Mononuclear cell (primary cell): ENCODE measurements around the gene RHO. TPM values are rescaled to one million over a fixed set of nuclear protein-coding genes. Genes with fewer than 3 reads are reported as not detected.
"Not testable (repeated sequence)": the region's sequence is repeated elsewhere in the genome, so short reads cannot be mapped to it uniquely, and the experiment has no call there.

ENCODE experiments used
- H3K27me3 ChIP-seq: 2 replicates; pipeline ENCODE4 v1.6.0; 2011; ENCODE audit warnings: low read length, control low read depth; ENCODE audit not compliant: insufficient read depth
- H3K4me1 ChIP-seq: 2 replicates; pipeline ENCODE4 v1.5.1; 2011; ENCODE audit warnings: mild to moderate bottlenecking, low read length, control low read depth; ENCODE audit not compliant: insufficient read depth
- H3K4me3 ChIP-seq: 2 replicates; pipeline ENCODE4 v1.5.1; 2011; ENCODE audit warnings: mild to moderate bottlenecking, low read length, moderate library complexity
- H3K9me3 ChIP-seq: 2 replicates; pipeline ENCODE4 v1.5.1; 2011; ENCODE audit warnings: low read depth, mild to moderate bottlenecking, control low read depth, low read length
- total RNA-seq: library from RNA; depleted of rRNA; stranded (reverse); fragments of >200 nt; gene quantifications from one replicate; pipeline ENCODE4 v1.2.3, GENCODE V29; 2012

The RHO gene
- 0.10 TPM for total RNA-seq

DNA sequence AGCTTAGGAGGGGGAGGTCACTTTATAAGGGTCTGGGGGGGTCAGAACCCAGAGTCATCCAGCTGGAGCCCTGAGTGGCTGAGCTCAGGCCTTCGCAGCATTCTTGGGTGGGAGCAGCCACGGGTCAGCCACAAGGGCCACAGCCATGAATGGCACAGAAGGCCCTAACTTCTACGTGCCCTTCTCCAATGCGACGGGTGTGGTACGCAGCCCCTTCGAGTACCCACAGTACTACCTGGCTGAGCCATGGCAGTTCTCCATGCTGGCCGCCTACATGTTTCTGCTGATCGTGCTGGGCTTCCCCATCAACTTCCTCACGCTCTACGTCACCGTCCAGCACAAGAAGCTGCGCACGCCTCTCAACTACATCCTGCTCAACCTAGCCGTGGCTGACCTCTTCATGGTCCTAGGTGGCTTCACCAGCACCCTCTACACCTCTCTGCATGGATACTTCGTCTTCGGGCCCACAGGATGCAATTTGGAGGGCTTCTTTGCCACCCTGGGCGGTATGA is at the start of gene RHO:
Gene RHO (plus strand): TSS at position 51 of the 512 bp plus-strand sequence. CDS start 95 bp downstream, at position 146.
- Histone ChIP-seq H3K9me3 (no peaks in the 10 kb centered on the region), H3K4me3 (no peak within 1 kb of the TSS), H3K27me3 (no peaks in the 10 kb centered on the region), H3K4me1 (peaks cover 35% of the 10 kb centered on the region)

DNA sequence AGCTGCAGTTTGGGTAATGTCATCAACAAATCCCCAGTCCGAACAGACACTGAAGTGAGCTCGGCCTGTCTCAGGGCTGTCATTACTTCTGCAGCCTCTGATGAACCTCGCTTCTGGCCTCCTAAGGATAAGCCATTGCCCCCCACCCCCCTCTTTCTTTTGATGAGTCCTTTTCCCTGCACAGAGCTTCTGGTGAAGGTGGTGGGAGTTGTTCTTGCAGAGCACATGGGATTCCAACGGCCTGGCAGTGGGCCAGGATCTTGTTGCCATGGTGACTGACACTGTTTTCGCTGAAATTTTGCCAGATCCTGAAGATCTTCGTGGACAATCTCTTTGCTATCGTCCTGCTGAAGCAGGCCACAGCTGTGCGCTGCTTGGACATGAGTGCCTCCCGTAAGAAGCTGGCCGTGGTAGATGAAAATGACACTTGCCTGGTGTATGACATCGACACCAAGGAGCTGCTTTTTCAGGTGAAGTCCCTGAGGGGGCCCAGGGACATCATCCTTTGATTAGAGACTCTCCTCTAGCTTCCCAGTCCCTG is 47.1 kb upstream of the RHO start:
- not testable (repeated sequence) for H3K4me3 ChIP-seq, H3K9me3 ChIP-seq, H3K27me3 ChIP-seq
- peaks cover 17% of the 10 kb centered on the region for H3K4me1 ChIP-seq

DNA sequence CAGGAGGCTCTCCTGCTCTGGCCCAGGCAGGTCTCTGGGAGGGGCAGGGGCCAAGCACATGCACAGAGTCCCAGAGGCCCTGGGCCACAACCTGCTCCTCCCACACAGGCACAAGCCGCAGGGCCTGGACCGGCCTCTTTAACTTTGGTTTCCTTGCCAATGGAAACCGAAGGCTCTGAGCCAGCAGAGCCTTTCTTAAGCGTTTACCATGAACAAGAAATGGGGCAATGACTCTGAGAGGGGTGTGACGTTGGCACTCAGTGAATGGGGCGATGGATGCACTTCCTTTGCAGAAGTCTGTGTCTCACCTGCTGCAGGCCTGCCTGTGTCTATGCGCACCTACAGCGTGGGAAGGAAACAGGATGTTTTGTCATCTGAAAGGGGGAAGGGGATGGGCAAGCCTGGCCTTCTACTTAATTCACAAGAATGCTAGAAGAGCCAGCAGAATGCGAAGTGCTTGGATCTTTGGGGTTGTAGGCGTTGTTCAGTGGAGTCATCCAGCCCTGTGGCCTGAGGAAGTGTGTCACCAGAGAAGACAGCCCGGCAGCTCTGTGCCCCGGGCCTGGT is 46.6 kb upstream of the RHO start:
- Histone ChIP-seq H3K4me1 (peaks cover 23% of the 10 kb centered on the region), H3K27me3 (no peaks in the 10 kb centered on the region), H3K9me3 (no peaks in the 10 kb centered on the region), H3K4me3 (no peak overlapping the region)

DNA sequence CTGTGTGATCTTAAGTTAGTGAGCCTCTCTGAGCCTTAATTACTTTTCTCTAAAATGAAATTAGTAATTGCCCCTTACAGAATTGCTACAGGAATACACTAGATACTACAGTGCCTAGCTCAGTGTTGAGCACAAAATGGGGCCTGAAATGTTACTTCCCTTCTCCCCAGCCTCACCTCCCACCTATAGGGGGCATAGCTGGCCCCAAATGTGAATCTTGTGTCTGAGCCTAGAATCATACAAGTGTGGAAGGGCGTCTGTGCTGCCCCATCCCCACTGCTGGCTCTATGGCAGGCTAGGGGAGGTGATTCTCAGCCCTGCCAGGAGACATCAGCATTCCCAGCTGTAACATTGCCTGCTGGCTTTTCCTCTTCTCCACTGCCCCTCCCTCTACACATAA is 45.7 kb upstream of the RHO start:
- H3K27me3 ChIP-seq, result no peaks in the 10 kb centered on the region
- no peak overlapping the region for H3K4me3 ChIP-seq
- peaks cover 29% of the 10 kb centered on the region for H3K4me1 ChIP-seq

DNA sequence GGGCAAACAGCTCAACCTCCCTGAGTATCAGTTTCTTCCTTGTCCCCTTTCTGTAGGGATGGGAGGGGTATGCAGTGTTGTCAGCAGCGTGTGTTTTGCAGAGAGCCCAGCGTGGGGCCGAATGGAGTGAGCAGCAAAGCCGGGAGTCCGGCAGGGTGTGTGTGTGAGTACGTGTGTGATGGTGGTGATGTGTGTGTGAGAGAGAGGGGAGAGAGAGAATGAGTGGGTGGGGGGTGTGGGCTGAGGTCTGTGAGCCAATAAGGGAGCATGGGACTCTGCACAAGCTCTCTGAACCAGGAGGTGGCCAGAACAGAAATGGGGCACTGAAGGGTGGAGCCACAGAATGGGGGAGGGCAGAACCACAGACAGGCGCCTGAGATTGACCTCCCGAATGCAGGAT is 44.6 kb upstream of the RHO start:
- Histone ChIP-seq H3K4me1 (peaks cover 33% of the 10 kb centered on the region), H3K4me3 (no peak overlapping the region), H3K9me3 (no peaks in the 10 kb centered on the region), H3K27me3 (no peaks in the 10 kb centered on the region)

More for the DNA sequence above, 45.7 kb upstream of the RHO start:
- no peaks in the 10 kb centered on the region for H3K9me3 ChIP-seq

DNA sequence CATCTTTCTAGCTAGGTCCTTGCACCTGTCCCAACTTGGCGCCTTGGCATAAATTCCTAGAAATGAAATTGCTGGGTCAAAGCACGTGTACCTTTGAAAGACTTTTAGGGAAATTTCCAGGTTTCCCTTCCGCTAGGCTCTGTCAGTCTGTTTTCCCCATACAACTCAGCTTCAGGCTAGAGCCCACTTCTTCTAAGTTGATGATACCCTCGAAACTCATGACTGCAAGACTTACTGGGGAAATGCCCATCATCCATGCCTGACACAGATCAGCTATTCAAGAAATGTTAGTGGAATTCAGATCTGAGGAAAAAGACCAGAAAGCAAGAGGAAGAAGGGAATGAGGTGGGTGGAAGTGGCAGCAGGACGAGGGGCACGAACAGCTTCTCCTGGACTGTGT is 43.3 kb upstream of the RHO start:
- peaks cover 45% of the 10 kb centered on the region for H3K4me1 ChIP-seq
- not testable (repeated sequence) for H3K4me3 ChIP-seq, H3K27me3 ChIP-seq, H3K9me3 ChIP-seq

DNA sequence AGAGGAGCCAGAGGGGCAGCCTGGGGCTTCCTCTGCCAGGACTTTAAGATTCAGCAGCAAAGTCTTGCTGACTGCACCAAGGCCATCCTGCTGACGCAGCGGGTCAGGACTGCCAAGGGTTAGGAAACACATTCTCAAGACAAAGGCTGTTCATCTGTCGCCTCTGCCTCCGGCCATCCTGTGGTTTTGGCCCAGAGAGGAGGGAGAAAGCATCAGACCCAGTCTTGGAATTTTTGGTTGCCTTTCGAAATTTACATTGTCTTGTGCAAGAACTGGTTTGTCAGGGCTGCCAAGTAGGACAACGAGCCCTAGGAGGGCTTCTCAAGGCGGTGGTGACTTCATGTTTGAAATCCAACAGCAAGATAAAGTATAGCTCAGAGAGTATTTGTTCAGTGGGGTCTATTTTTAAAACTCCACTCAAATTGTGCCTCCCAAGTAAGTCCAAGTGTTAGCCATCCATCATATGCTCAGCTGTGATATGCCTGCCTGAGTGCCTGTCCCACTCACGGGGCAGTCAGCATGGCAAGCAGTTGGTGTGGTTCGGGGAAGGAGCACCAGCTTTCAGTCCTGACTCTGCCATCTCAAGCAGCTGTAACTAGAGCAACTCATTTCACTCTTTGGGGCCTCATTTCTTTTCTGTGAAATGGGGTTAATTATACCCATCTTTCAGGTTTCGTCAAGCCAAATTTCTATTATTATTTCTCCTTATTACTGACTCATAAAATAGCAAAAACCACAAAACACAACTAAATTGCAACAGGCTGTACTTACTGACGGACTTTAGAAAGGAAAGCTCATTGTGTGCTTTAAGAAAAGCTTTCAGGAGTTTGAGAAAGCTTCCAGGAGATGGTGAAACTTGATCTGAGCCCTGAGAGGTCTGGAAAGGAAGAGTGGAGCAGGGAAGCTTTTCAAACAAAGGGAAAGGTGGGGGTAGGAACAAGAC is 42.4 kb upstream of the RHO start:
- Histone ChIP-seq H3K9me3 (no peaks in the 10 kb centered on the region), H3K27me3 (no peaks in the 10 kb centered on the region), H3K4me3 (no peak overlapping the region), H3K4me1 (peaks cover 53% of the 10 kb centered on the region)

DNA sequence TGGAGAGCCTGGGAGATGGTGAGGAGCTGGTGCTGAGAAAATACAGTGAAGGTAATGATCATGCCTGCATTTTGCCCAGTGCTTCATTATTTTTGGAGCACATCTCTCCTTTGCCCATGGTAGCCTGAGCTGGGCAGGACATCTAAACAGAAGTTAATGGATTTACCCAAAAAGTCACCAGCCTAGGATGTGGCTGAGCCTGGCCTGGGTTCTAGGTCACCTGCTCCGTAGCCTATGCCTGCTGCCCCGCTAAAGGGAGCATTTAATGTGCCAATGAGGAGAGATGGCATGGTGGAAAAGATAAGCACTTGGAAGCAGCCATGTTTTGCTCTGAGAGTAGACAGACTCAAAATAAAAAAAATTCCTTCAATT is 41.8 kb upstream of the RHO start:
- Histone ChIP-seq H3K27me3 (no peaks in the 10 kb centered on the region), H3K4me1 (peaks cover 51% of the 10 kb centered on the region), H3K4me3 (no peak overlapping the region), H3K9me3 (no peaks in the 10 kb centered on the region)

DNA sequence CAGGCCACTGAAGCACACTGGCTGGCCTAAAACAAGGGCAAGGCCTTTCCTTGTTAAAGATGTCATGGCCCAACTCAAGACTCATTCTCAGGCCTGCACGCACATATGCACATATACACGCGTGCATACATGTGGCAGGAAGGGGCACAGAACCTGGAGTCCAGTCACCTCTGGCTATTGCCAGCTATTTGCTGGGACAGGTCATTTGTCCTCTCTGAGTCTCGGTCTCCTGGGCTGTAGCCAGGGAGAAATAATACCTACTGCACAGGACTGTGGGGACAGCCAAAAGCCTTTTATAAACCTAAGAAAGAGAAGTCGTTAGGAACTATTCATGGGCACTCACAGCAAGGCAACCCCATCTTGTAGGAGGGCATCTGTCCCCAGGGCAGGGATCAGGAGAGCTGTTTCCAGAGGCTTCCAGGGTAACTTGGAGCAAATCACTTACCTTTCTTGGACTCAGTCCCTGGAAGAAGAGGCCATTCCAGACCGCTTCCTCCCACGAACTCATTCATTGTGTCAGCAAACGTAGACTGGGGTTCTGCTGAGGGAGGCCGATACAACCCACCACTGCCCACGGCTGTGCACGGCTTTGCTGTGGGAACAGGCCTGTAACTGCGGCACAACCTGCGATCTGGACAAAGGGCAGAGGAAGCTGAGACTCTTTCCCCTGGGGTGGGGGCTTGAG is 41.1 kb upstream of the RHO start:
- Histone ChIP-seq H3K9me3 (no peaks in the 10 kb centered on the region), H3K4me1 (peaks cover 50% of the 10 kb centered on the region), H3K27me3 (no peaks in the 10 kb centered on the region), H3K4me3 (no peak overlapping the region)

DNA sequence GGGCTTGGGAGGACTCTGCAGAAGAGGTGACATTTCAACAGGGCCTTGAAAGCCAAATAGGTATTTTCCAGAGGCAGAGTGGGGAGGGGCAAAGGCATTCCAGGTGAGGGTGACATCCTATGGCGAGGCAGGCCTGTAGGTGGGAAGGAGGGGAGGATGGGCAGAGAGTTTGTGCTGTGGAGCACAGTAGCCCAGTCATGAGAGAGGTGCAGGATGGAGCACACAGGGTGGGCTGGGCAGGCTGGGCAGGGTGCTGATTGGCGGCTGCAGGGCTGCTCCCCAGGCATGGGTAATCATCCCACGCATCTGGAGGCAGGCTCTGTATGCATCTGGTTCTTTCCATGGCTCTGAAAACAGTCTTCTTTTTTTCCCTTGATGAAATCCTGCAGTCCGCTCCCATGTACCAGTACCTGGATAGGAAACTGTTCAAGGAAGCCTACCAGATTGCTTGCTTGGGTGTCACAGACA is 40.5 kb upstream of the RHO start:
- not testable (repeated sequence) for H3K27me3 ChIP-seq, H3K9me3 ChIP-seq, H3K4me3 ChIP-seq
- peaks cover 48% of the 10 kb centered on the region for H3K4me1 ChIP-seq

DNA sequence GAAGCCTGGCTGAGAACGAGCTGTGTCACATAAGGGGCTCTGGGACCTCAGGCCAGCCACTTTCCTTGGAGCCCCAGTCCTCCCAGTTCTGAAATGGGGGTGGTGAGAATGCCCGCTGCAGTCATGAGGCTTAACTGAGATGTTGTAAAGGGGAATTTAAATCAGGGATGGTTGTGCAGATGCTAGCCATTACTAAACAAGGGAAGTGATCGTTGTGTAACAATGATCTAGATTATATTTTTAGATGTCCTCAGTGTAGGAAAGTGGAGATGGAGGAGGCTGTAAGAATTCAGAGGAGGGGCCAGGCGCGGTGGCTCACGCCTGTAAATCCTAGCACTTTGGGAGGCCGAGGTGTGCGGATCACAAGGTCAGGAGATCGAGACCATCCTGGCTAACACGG is 39.2 kb upstream of the RHO start:
- H3K4me3 ChIP-seq, H3K9me3 ChIP-seq, H3K27me3 ChIP-seq: not testable (repeated sequence)
- H3K4me1 ChIP-seq, result peaks cover 48% of the 10 kb centered on the region

DNA sequence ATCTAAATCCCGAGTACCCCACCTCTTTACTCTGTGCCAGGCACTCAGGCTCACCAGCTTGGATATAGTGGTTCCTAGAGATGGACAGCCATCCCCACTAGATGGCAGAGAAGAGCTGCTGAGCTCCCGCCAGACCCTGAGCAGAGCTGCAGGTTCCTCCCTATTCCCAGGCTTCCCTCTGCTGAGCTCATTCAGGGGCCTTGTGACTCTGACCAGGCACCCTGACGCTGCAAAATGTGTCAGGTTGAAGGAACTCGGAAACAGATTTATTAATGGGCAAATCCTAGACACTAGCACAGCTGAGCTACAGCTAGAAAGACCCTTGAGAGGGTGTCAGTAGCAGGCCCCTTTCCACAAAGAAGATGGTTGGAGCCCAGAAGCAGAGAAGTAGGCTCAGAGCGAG is 38.2 kb upstream of the RHO start:
- no peaks in the 10 kb centered on the region for H3K27me3 ChIP-seq
- peaks cover 48% of the 10 kb centered on the region for H3K4me1 ChIP-seq
- no peaks in the 10 kb centered on the region for H3K9me3 ChIP-seq
- no peak overlapping the region for H3K4me3 ChIP-seq

DNA sequence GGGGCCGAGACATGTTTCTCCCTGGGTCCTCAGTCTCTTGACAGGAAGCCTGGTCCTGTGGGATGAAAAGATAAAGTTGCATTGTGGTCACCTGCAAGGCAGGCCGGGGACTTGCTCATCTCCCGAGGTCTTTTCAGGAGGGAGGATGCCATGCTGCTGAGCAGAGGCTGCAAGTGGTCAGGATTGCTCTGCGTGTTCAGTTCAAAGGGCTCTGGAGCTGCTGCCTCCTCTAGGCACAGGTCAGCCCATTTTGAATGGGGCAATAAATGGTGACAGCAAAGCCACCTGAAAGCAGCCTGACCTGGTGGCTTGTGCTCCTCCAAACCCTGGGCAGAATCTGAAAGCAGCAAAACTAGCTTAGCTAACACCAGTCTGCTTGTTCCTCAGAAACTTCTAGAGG is 37.4 kb upstream of the RHO start:
- not testable (repeated sequence) for H3K4me3 ChIP-seq, H3K9me3 ChIP-seq, H3K27me3 ChIP-seq
- peaks cover 42% of the 10 kb centered on the region for H3K4me1 ChIP-seq

DNA sequence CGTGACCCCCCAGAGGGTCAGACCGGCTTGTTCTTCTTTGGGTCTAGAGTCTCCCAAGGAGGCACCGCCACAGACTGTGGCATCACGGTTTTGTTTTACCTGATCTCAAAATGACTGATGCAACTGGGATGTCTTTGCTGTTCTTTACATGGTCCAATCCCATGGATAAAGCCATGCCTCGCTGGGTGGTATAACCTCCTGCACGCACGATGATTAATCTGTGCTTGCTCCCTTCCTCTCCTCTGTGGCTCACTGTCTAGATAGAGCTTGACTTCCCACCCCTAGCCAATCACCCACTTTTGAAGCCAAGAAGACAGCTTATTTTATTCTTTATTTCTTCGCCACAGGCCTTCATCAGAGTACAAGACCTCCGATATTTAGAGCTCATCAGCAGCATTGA is 36.6 kb upstream of the RHO start:
- H3K4me3 ChIP-seq, result no peak overlapping the region
- H3K9me3 ChIP-seq, result no peaks in the 10 kb centered on the region
- H3K4me1 ChIP-seq, result peaks cover 35% of the 10 kb centered on the region
- H3K27me3 ChIP-seq, result no peaks in the 10 kb centered on the region

DNA sequence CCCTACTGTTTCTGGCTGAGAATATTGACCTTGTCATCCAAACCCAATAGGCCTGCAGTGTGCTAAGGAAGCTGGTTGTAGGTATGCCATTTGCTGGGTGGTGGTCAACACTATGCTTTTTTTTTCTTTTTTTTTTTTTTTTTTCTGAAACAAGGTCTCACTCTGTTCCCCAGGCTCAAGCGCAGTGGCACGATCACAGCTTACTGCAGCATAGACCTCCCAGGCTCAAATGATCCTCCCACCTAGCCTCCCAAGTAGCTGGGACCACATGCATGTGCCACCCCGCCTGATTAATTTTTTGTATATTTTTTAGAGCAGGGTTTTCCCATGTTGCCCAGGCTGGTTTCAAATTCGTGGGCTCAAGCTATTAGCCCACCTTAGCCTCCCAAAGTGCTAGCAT is 35.7 kb upstream of the RHO start:
- Histone ChIP-seq H3K4me3 (no peak overlapping the region), H3K9me3 (no peaks in the 10 kb centered on the region), H3K27me3 (no peaks in the 10 kb centered on the region), H3K4me1 (peaks cover 28% of the 10 kb centered on the region)
